GM23338 (cell line): ENCODE measurements around the gene PTPN5.

Experiments
- CREB1 ChIP-seq: fragments of 250-450 bp; sonication (Bioruptor Pico); IDR thresholded peaks from 2 replicates; pipeline ENCODE4 v1.5.0; 2020; ENCODE audit warnings: low read depth, mild to moderate bottlenecking, moderate library complexity
- CTCF ChIP-seq, 2 experiments: fragments of 200-600 bp in 1 of 2; sonication (generic) in 1 of 2; conservative IDR thresholded peaks; 2 replicates each; pipeline versions ENCODE4 v1.5.1 to v1.6.1; 2016 to 2017; ENCODE audit warnings: antibody characterized with exemption in 2 of 2, low read depth in 2 of 2, mild to moderate bottlenecking in 2 of 2, moderate library complexity in 1 of 2
- EZH2 ChIP-seq: fragments of 200-600 bp; sonication (generic); IDR thresholded peaks from one replicate; pipeline ENCODE4 v1.8.0; 2017; ENCODE audit warnings: antibody characterized with exemption, mild to moderate bottlenecking, low read depth; ENCODE audit not compliant: unreplicated experiment
- EZH2phosphoT487 ChIP-seq: fragments of 200-600 bp; sonication (generic); IDR thresholded peaks from one replicate; pipeline ENCODE4 v1.8.1; 2018; ENCODE audit warnings: antibody characterized with exemption; ENCODE audit not compliant: unreplicated experiment
- JUNB ChIP-seq: IDR thresholded peaks from one replicate; pipeline ENCODE4 v1.6.1; 2016; ENCODE audit warnings: antibody characterized with exemption; ENCODE audit not compliant: unreplicated experiment
- ZNF331 ChIP-seq: fragments of 250-450 bp; sonication (Bioruptor Pico); IDR thresholded peaks from 2 replicates; pipeline ENCODE4 v1.5.0; 2020; ENCODE audit warnings: low read depth, mild to moderate bottlenecking, moderate library complexity
- TF ChIP-seq, protein P1 (sequence below): IDR thresholded peaks from one replicate; pipeline ENCODE4 v1.6.1; 2018; ENCODE audit warnings: antibody characterized with exemption; ENCODE audit not compliant: unreplicated experiment

DNA sequence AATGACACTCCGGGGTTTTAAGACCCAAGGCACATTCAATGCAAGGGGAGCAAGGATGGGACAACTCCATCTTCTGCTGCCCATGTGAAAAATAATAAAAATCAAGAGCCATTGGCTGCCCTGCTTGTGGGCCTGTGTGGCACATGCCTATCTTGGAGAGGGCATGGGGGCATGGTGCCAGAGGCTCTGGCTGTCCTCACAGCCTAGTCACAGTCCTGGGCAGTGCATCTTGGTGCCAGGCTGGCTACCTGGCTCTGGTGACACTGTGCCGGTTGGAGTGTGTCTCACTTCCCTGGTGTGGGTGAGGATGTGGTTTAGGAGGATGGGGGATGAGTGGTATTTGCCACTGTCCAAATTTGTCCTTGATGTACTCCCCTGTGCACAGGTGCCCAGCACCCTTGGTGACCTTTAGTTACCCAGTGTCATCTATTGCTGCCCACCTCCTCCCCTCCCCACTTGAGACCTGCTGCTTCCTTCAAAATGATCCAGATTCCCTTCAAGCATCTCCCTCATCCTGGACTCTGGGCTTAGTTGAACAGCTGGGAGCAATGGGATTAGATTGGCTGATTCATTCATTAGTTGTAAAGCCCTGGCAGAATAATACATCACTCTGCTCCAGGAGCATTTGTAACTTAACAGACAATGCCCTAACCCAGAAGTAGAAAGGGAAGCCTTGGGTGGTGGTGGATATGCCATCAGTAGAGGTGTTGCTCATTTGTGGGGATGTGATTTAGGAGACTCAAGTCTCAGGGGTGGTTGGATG is 88.4 kb downstream of the PTPN5 start:
- TF ChIP-seq CTCF (conservative IDR thresholded peaks at IDR 0.05; ENCODE audit: low read depth in 2 of 2) (no peak), EZH2 (no peak), CREB1 (no peak), JUNB (no peak), EZH2phosphoT487 (no peak), ZNF331 (CRISPR knock-in tag) (no peak)
- TF ChIP-seq, protein P1, sequence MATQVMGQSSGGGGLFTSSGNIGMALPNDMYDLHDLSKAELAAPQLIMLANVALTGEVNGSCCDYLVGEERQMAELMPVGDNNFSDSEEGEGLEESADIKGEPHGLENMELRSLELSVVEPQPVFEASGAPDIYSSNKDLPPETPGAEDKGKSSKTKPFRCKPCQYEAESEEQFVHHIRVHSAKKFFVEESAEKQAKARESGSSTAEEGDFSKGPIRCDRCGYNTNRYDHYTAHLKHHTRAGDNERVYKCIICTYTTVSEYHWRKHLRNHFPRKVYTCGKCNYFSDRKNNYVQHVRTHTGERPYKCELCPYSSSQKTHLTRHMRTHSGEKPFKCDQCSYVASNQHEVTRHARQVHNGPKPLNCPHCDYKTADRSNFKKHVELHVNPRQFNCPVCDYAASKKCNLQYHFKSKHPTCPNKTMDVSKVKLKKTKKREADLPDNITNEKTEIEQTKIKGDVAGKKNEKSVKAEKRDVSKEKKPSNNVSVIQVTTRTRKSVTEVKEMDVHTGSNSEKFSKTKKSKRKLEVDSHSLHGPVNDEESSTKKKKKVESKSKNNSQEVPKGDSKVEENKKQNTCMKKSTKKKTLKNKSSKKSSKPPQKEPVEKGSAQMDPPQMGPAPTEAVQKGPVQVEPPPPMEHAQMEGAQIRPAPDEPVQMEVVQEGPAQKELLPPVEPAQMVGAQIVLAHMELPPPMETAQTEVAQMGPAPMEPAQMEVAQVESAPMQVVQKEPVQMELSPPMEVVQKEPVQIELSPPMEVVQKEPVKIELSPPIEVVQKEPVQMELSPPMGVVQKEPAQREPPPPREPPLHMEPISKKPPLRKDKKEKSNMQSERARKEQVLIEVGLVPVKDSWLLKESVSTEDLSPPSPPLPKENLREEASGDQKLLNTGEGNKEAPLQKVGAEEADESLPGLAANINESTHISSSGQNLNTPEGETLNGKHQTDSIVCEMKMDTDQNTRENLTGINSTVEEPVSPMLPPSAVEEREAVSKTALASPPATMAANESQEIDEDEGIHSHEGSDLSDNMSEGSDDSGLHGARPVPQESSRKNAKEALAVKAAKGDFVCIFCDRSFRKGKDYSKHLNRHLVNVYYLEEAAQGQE, result no peak
